ENCODE results near the gene COQ9.
A peak's percentile ranks its signal among the peaks of the same experiment; 100 is the strongest.

The COQ9 gene

DNA sequence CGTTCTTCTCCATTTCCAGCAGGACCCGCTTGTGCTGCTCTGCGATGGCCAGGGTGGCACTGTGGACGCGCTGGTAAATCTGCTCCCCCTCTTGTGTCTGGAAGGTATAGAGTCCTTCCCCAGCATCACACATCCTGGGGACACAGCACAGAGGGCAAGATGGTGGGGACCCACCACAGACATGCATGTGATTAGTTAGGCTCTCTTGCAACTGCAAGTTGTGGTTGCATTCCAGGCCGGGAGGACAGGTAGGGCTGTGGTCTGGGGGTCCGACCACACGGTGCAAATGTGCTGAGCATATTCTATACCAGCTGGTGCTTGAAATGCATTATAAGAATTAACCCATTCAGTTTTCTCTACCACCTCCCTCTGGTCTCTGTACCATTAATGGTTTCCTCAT is 26.6 kb downstream of the COQ9 start:
- DNase-seq = no peak

DNA sequence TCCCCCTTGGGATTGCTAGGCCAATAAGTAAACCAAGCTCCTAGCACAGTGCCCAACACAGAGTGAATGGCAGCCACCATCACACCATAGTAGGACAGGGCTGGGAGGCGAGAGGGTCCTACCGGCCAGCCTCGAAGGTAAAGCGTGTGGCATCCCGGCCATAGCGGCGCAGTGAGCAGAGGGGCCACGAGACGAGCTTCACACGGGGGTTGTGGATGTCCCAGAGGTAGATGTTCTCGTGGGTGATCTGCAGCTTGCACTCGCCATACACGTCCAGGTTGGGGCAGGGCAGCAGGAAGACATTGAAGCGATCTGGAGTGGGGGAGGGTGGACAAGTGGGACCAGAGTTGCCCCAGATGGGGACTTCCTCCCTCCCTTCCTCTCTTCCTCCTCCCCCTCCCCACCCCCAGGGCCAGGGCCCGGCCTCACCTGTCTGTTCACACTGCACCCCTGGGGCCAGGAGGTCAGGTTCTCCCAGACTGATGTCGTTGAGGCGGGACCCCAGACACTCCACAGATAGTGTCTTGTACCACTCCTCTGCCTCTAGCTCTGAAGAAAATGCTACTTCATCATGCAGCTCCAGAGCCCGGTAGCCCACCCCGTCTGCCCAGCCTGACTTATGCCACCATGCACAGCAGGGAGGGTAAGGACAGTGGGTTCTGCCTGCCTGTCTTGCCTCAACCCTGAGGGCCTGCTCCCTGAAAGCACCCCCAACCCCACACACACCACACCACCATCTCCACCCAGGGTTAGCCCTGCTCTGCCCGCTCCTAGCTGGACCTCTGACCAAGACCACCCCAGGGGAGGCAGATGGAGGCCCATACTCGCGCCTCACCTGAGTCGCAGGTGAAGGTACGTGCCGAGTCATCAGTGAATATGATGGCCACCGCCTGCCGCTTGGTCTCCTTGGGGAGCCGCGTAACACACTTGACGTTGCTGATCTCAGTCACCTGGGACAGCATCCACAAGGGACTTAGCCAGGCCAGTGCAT is 27.7 kb downstream of the COQ9 start:
- no peak for DNase-seq

DNA sequence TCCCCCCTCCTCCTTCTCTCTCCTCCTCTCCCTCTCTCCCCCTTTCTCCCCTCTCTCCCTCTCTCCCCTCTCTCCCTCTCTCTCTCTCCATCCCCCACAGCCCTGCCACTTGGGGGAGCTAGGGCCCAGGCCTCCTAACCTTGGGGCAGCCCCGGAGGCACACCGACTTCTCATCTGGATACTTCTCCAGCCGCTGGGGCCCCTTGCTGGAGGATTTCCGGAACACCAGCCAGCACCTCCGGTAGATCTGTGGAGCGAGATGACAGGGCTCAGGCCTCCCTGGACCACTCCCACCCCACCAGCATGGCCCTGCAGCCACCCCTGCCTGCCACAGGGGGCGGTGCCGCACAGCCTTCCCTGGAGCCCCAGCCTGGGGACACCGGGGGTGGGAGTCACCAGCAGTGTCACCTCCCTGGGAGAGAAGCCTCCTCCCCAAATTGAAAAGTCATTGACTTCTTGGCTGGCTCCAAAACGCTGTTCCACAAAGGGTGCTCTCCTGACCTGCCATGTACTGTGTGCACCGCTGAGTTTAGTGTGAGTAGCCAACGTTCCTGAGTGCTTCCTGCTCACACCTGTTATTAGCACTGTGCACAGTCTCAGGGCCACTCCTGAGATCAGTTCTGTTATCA is 28.5 kb downstream of the COQ9 start:
- DNase-seq = no peak

DNA sequence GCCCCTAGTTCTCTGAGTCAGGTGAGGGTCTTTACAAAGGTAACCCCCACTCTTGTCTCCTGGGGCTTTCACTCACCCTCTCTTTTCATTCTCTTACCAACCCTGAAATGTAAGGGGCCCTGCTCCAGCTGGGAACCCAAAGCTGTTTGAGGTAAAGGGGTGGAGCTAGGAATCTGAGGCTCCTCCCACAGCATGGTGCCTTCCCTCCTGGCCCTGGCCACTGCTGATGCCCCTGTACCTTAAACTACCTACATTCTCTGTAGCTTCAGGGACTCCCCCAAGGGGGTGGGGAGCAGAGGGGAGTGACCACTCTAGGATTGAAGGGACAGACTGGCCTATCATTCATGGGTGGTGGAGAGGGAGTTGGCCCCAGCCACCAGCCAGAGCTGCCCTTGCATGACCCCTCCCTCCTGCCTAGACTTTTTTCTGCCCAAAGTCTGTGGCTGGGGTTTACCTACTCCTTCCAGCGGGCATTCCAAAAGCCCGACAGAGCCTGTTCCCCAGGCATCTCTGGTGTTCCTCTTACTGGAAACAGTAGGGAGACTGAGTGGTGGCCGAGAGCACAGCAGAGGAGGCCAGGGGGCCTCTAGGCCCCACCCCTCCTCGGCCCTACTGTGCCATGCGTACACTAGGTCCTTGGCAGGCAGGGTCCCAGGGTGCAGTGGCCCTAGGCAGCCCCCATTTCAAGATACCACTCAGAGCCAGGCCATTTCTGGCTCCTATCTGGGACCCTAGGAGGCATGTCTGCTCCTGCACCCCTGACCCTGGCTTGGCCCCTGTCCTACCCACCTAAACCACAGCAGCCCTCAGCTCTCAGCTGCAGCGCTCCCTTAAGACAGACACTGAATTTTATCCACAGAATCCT is 29.5 kb downstream of the COQ9 start:
- DNase-seq = no peak

DNA sequence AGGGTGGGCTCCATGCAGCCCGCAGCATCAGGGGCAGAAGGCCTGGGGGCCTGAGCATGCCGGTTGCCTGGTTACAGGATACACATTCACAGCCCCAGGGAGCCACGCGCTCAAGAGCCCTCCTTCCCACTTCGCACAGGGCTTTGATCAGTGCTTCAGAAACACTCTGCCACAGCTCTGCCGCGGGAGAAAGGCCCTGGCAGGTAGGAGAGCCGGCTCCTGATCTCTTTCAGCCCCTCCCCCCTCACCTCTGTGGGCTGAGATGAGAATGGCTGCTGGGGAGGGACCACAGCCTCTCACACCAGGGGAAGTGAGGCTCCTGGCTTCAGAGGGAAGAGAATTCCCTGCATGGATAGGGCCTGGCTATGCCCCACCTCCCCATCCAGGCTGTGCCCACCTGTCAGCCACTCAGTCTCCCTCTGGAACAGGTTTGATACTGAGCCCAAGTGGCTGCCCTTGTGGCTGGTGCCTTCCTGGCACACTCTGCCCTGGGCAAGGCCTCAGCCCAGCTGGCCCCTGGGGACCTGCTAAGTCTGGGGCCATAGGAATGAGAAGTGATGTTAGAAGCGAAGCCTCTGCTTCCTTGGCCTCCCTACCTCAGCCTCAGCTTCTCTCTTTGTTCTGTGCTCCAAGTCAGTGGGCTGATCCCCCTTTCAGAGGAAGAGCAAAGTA is 30.4 kb downstream of the COQ9 start:
- no peak for DNase-seq

DNA sequence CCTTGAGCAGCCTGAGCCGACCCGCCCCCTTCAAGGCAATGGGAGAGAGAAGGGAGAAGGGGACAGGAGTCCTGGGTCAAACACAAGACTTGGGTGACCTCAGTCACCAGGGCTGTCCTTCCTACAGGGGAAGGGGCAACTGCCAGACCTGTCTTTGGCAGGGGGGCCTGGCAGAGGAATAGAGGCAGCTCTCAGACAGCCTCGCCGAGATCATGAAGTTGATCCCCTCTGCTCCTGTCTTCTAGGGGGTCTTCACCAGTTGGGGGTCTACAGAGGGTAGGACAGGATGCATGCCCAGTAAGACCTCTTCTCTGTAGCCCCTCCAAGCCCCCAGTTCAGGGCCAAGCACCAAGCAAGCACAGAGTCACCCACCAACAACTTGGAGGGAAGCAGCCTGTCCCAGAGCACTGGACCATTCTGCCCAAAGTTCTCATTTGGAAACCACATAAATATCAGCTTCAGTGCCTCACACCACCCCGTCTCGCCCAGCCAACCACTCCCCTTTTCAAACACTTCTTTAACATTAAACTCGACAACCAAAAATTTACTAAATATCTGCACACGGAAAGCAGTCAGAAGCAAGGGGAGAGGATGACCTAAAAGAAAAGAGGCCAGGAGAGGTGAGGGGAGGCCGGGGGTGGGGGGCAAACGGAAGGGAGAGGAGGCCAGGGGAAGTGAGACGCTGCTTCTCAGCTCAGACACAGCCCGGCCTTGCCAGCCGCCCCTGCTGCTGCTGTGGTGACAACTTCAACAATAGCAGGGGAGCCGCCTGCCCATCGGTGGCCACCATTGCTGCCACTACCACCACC is 31.3 kb downstream of the COQ9 start:
- DNase-seq = no peak

DNA sequence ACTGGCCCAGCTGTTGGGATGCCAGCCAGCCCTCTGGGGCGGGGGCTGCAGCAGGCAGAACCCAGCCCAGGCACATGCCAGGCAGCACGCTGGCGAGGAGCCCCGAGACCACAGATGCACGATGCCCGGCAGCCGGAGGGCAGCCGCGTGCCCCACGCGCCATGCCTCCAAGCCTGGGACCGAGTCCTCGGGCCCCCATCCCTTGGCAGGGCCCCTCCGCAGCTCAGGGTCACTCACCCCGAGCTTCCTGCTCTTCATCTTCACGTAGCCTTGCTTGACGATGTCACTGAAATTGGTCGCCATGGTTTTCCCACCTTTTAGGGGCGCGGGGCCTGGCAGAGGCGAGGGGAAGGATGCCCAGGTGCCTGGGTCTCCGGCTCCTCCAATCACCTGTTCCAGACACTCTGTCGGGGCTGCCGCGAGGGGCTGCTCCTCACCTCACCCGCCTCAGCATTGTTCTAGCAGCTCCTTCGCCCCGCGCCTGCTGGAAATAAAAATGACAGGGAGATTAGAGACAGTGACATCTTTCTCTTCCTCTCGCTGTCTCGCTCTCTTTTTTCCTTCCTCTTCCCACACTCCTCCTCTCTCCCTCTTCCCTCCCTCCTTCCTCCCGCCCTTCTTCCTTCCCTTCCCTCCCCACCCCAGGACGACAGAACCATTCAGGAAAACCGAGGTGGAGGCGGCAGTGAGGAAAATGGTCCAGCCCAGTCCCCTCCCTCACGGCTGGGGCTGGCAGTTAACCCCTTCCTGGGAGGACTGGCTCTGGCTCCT is 32.1 kb downstream of the COQ9 start:
- peak; percentile 46 to 69 for DNase-seq

DNA sequence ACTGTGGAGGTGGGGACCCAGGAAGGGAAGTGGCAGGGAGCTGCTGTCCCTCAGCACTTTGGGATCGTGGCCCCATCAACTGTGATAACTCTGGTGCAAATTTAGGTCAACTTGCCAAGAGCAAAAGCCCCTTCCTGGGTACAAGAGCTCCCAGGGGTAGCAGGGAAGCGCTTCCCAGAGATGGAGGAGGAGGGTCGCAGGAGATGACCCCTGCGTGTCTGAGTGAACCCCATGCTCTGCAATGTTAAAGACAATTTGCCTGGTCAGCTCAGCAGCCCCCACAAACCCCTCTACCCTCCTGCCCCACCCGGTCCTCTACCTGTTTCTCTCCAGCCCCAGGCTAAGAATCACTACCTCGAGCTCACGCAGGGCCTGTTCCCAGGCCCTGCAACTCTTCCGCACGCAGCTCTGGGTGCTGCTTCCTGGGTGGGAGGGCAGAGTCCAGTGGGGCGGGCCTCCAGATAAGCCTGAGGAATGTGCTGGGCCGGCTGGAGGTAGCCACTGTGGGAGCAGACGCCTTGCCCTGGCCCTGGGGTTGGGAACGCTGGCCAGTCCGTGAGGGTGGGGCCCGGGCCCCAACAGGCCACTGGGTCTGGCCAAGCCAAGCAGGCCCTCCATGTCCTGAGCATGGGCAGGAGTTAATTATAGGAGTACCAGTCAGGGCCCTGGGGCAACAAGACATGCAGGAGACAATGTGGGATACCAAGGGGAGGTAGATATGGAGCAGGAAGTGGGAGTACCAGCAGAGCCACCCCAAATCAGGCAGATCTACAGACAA is 32.9 kb downstream of the COQ9 start:
- no peak for DNase-seq

DNA sequence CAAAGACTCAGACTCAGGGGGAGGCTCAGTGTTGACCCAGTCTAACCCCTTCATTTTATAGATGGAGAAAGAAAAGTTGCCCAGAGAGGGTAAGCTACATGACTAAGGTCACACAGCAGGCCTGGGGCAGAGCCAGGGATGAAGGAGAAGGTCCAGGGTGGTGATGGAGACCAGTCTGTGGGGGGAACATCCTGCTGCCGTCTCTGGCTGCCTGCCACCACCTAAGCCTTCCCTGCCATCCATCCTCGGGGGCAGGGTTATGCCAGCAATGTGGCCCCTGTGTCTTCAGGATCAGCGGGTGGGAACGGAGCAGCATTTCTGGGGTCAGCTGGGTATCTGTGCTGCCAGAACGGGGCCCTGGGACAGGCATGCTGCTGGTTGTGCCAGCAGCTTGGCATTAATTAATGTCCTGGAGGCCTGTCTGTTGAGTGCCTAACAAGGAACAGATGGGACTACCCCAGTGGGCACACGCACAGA is 33.5 kb downstream of the COQ9 start:
- no peak for DNase-seq

DNA sequence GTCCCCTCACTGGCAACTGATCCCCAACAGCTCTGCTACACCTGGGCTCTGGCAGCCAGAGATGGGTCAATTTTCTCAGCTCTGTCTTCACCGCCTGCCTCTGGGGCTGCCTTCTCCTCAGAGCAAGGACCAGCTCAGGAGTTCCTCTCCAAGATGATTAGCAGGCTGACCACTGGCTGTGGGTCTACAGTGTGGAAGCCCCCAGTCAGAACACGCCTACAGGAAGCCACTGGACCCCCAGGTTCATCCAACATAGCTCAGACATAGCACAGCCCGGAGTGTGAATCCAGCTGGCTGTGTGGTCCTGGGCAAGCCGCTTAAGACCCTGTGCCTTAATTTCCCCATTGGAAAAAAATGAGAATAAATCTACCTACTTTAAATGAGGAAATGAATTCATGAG is 34.1 kb downstream of the COQ9 start:
- no peak for DNase-seq

DNA sequence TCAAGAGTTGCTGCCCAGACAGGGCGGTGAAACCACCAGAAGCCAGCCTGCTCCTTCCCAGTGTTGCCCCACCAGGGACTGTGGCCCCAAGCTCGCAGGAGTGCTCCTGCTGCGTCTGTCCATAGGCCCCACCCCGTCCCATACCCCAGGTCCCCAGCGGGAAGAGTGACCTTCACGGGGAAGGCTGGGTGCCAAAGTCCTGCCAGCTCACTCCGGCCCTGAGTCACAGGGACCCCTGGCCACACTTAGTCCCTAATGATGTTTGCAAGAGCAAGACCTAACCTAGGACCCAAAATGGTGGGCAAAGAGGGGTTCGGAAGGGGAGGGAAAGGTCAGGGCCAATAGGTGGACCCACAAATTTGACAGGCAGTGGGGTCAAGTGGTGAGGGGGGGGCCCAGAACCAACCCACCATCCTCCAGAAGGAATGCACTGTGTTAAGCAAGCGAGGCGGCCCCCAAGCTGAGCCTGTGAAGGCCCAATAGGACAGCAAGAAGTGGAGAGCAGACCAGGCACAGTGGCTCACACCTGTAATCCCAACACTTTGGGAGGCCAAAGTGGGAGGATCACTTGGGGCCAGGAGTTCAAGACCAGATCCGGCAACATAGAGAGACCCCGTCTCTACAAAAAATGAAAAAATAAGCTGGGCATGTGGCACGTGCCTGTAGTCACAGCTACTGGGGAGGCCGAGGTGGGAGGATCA is 35.7 kb downstream of the COQ9 start:
- no peak for DNase-seq

DNA sequence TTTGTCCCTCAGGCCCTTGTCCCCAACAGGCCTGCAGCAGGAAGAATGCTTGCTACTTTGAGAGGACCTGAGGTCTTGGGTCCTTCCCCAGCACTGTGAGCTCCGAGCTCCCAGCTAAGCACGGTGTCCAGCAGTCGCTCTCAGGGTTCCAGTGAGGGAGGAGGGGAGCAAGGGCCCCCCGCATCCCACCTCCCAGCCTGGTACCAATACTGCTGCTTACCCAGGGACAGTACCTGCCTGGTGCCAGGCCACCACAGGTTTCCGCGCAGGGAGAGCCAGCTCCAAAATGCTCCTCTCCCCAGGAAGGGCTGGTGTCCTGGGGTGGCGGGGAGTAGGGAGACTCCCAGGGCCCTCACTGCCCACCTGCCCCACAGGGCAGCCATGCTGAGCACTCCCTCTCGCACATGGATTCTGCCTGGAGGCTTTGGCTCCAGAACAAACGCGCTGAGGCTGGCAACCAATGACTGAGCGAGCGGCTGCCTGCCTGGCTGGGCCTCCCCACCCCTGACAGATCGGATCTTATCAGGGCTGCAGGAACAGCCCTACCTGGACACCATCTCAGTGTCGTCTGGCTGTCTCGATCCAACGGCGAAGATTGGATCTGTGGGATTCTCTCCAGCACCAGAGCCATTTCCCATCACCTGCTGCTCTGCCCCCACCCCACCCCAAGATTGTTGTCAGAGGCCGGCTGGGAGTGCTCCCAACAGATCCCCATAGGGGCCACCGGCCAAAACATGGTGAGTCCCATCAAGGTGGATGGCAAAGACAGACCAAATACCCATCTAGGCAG is 36.6 kb downstream of the COQ9 start:
- peak in 1 of 2 experiments; percentile 33 for DNase-seq

DNA sequence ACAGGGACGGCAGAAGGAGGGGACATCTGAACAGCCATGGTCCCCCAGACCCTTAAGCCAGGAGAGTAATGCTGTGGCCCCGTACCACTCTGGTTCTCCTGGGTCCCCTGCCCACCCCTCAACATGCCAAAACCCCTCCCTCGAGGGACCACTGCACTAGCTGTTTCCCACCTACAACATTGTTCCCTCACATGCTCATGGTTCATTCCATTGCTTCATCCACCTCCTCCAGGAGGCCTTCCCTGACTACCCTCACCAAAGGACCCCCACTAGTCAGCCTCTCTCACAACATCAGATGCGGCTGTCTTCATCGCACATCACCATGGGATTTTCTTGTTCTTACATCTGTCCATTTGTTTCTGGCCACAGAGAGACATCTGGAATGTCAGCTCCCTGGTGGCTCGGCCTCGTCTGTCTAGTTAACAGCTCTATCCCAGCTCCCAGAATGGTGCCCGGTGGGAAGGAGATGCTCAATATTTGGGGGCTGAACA is 37.3 kb downstream of the COQ9 start:
- no peak for DNase-seq

DNA sequence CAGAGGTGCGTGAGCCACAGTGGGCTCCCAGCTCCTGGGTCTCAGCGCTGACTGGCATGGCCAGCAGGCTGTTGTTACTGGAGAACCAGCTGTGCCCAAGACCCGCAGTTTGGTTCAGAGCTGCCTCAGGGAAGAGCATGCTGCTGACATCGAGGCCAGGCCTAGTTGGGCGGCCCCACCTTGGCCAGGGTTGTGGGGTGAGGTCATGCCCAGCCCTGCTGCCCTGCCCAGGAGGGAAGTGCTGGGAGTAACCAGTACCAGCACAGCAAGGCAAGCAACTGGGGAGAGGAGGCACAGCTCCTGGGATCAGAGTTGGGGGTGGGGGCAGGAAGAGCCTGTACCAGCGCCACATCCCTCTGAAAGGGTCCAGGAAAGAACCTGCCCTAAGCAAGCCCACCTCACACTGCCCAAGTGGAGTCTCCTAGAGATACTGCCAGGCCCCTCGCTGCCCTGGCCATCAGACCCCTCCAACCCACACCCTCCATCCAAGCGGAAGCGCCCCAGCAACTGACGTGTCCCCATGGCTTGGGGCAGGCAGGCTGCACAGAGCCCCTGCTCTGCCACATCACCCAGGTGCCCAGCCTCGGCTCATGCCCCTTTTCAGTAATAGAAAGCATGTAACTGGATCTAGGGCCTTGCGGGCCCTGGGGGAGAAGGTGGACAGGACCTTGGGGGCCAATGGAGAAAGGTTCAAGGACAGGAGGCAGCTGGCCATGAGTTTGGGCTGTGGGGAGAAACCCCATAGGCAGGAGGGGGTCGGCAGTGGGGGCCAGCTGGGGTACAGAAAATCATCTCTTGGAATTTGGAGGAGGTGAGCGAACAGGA is 38.0 kb downstream of the COQ9 start:
- DNase-seq = no peak

DNA sequence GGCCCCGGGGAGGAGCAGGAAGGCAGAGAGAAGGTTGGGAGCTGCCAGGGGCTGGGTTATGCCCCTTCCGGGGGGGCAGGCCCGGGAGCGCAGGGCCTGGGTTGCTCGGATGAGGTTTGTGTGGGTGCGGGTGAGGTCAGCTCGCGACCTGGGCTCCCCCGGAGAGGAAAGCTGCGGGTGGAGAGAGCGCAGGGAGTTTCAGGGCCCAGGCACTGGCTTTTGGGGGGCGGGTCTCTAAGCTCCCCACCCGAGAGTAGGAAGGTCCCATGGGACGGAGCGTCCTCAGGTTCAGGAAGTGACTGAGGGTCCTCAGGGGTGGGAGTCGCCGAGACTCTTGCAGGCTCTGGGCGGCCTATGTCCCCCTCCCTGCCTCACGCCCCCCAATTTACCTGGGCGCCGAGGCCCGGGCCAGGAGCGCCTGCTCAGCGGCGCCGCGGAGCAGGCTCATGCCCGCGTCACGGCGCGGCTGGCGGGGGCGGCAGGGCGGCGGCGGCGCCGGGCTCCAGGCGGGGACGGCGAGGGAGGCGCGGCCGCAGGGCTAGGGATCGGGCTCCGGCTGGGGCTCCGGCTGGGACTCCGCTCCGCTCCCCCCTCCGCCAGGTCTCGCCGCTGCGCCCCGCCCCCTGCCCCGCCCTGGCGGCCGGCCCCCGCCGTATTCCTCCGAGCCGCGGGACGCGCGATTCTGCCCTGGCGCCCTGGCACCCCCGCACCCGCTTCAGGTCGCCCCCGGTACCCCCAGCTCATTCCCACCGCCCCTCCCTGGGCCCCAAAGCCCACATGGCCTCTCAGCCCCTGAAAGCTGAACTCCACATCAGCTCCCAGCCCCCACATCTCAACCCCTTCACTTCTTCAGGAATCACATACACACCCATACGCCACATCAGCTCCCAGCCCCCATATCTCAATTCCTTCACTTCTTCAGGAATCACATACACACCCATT is 38.9 kb downstream of the COQ9 start, which contains the start of gene DOK4:
Gene DOK4, minus strand, starts transcription at position 578 of the 942 bp plus-strand sequence. CDS start 6,986 bp downstream, outside the sequence.
- peak; percentile 37 to 63 for DNase-seq

Data from NCI-H2081 (cell line).